ENCODE data around the gene ZRANB1. TPM values are rescaled to one million over a fixed set of nuclear protein-coding genes. Genes with fewer than 3 reads are reported as not detected.

ZRANB1 gene
- total RNA-seq, 6 donors from 2014 or later, result 14.6 to 35.4 (median 17.1) TPM

GRCh38 chr10:125021686-125022344 is 79.9 kb downstream of the ZRANB1 start:
- no peak overlapping the region for H3K27ac ChIP-seq
- TF ChIP-seq POLR2AphosphoS5 (IDR thresholded peaks at IDR 0.05) (no peak), POLR2A (IDR thresholded peaks at IDR 0.05) (no peak), EP300 (IDR thresholded peaks at IDR 0.05) (no peak)
- TF ChIP-seq, protein P1, sequence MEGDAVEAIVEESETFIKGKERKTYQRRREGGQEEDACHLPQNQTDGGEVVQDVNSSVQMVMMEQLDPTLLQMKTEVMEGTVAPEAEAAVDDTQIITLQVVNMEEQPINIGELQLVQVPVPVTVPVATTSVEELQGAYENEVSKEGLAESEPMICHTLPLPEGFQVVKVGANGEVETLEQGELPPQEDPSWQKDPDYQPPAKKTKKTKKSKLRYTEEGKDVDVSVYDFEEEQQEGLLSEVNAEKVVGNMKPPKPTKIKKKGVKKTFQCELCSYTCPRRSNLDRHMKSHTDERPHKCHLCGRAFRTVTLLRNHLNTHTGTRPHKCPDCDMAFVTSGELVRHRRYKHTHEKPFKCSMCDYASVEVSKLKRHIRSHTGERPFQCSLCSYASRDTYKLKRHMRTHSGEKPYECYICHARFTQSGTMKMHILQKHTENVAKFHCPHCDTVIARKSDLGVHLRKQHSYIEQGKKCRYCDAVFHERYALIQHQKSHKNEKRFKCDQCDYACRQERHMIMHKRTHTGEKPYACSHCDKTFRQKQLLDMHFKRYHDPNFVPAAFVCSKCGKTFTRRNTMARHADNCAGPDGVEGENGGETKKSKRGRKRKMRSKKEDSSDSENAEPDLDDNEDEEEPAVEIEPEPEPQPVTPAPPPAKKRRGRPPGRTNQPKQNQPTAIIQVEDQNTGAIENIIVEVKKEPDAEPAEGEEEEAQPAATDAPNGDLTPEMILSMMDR (IDR thresholded peaks at IDR 0.05), result no peak
- no peak for ATAC-seq (ENCODE audit: low FRiP score in 2 of 2)
- H3K27me3 ChIP-seq, result no peaks in the 10 kb centered on the region
- DNase-seq, result peak in 1 of 2 donors; percentile 55
- no peak overlapping the region for H3K4me3 ChIP-seq
- peaks cover 0 to 27% (median 19%) of the 10 kb centered on the region in 4 donors for H3K36me3 ChIP-seq
- H3K9me3 ChIP-seq, result no peaks in the 10 kb centered on the region
- 88 to 97% methylated on average over 9 to 15 of the region's 17 CpGs for WGBS, 2 donors
- H3K4me1 ChIP-seq, result peaks cover 11 to 34% (median 21%) of the 10 kb centered on the region in 4 donors

GRCh38 chr10:125022671-125023070 is 80.7 kb downstream of the ZRANB1 start:
- H3K27ac ChIP-seq, result no peak overlapping the region
- H3K9me3 ChIP-seq, result no peaks in the 10 kb centered on the region
- 94 to 97% methylated on average over 8 of the region's 8 CpGs for WGBS, 2 donors
- ATAC-seq (ENCODE audit: low FRiP score in 2 of 2), result no peak
- no peak overlapping the region for H3K4me3 ChIP-seq
- no peak for TF ChIP-seq POLR2AphosphoS5 (IDR thresholded peaks at IDR 0.05)
- TF ChIP-seq, protein P1 (IDR thresholded peaks at IDR 0.05), result no peak
- TF ChIP-seq POLR2A (IDR thresholded peaks at IDR 0.05), result no peak
- no peak for TF ChIP-seq EP300 (IDR thresholded peaks at IDR 0.05)
- H3K27me3 ChIP-seq, result no peaks in the 10 kb centered on the region
- H3K4me1 ChIP-seq, result peaks cover 9 to 28% (median 13%) of the 10 kb centered on the region in 4 donors
- no peak for DNase-seq
- H3K36me3 ChIP-seq, result peaks cover 0 to 33% (median 23%) of the 10 kb centered on the region in 4 donors

DNA sequence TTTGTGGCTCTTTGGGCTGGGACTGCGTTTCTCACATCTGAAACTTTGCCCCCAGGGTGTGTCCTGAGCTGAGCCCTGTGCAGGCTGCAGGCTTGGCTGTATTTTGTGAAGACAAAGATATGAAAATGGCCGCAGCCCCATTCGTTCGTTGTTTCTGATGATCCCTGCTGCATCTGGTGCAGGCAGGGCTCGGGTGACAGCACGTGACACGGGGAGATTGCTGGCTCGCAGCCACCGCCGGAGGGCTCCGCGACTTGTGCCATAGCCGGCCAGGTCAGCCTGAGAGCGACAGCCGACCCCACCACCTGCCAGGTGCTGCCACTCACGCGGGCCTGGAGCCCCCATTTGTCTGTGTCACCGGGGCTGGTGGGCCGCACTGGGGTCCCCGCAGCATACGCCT is 81.3 kb downstream of the ZRANB1 start:
- no peak for ATAC-seq (ENCODE audit: low FRiP score in 2 of 2)
- no peaks in the 10 kb centered on the region for H3K27me3 ChIP-seq
- peaks cover 9 to 23% (median 13%) of the 10 kb centered on the region in 4 donors for H3K4me1 ChIP-seq
- peak overlapping the region in 1 of 4 donors; percentile 59 for H3K27ac ChIP-seq
- DNase-seq, result no peak
- 90 to 100% methylated on average over 1 to 21 of the region's 21 CpGs for WGBS, 2 donors
- no peaks in the 10 kb centered on the region for H3K9me3 ChIP-seq
- H3K36me3 ChIP-seq, result peaks cover 0 to 33% (median 23%) of the 10 kb centered on the region in 4 donors
- H3K4me3 ChIP-seq, result no peak overlapping the region
- TF ChIP-seq, protein P1 (IDR thresholded peaks at IDR 0.05), result no peak
- no peak for TF ChIP-seq POLR2A (IDR thresholded peaks at IDR 0.05)
- no peak for TF ChIP-seq EP300 (IDR thresholded peaks at IDR 0.05)
- no peak for TF ChIP-seq POLR2AphosphoS5 (IDR thresholded peaks at IDR 0.05)

GRCh38 chr10:125023862-125024496 is 82.1 kb downstream of the ZRANB1 start:
- ATAC-seq (ENCODE audit: low FRiP score in 2 of 2), result peak in 1 of 2 donors; percentile 63
- H3K9me3 ChIP-seq, result no peaks in the 10 kb centered on the region
- peaks cover 0 to 33% (median 23%) of the 10 kb centered on the region in 4 donors for H3K36me3 ChIP-seq
- no peak for DNase-seq
- TF ChIP-seq, protein P1 (IDR thresholded peaks at IDR 0.05), result no peak
- no peak for TF ChIP-seq EP300 (IDR thresholded peaks at IDR 0.05)
- H3K27me3 ChIP-seq, result no peaks in the 10 kb centered on the region
- peaks cover 8 to 17% (median 13%) of the 10 kb centered on the region in 4 donors for H3K4me1 ChIP-seq
- no peak overlapping the region for H3K4me3 ChIP-seq
- H3K27ac ChIP-seq, result peak overlapping the region in 1 of 4 donors; percentile 59
- 57 to 65% methylated on average over 24 to 26 of the region's 26 CpGs for WGBS, 2 donors
